Endodermal cell (in vitro differentiated cells): Measurements from ENCODE around the gene ARHGAP5. TPM values are rescaled to one million over a fixed set of nuclear protein-coding genes. Genes with fewer than 3 reads are reported as not detected.

Experiments
- DNase-seq: peaks from one replicate; pipeline ENCODE4 v3.0.0-alpha.2; 2017
- H3K27ac ChIP-seq: 2 replicates; pipeline ENCODE4 v1.5.1; 2013; ENCODE audit warnings: mild to moderate bottlenecking, low read depth, low read length, moderate library complexity
- H3K27me3 ChIP-seq: 2 replicates; pipeline ENCODE4 v1.6.1; 2013; ENCODE audit warnings: mild to moderate bottlenecking, low read length, moderate library complexity; ENCODE audit not compliant: insufficient read depth, control insufficient read depth, poor library complexity, severe bottlenecking
- H3K36me3 ChIP-seq: 2 replicates; pipeline ENCODE4 v1.7.0; 2013; ENCODE audit warnings: mild to moderate bottlenecking, low read length, moderate library complexity; ENCODE audit not compliant: control insufficient read depth, insufficient read depth
- H3K4me1 ChIP-seq: one replicate; pipeline ENCODE4 v1.7.0; 2013; ENCODE audit warnings: low read length; ENCODE audit not compliant: control insufficient read depth, insufficient read depth
- H3K4me3 ChIP-seq: 2 replicates; pipeline ENCODE4 v1.5.1; 2013; ENCODE audit warnings: mild to moderate bottlenecking, low read length, moderate library complexity
- H3K9ac ChIP-seq: 2 replicates; pipeline ENCODE4 v1.6.1; 2013; ENCODE audit warnings: mild to moderate bottlenecking, low read length, moderate library complexity; ENCODE audit not compliant: poor library complexity, severe bottlenecking; ENCODE audit errors: extremely low read depth
- H3K9me3 ChIP-seq: 2 replicates; pipeline ENCODE4 v1.6.1; 2013; ENCODE audit warnings: mild to moderate bottlenecking, low read length, moderate library complexity; ENCODE audit not compliant: control insufficient read depth
- H3K27ac Mint-ChIP-seq: 2 replicates; pipeline ENCODE4 v1.8.0; 2020; ENCODE audit warnings: mixed read lengths
- H3K27me3 Mint-ChIP-seq: 2 replicates; pipeline ENCODE4 v1.8.0; 2021; ENCODE audit warnings: mild to moderate bottlenecking, mixed read lengths; ENCODE audit not compliant: insufficient read depth
- H3K36me3 Mint-ChIP-seq: 2 replicates; pipeline ENCODE4 v1.8.0; 2020; ENCODE audit warnings: low read depth, mixed read lengths
- H3K4me1 Mint-ChIP-seq: 2 replicates; pipeline ENCODE4 v1.8.0; 2020; ENCODE audit warnings: mixed read lengths
- H3K4me3 Mint-ChIP-seq: 2 replicates; pipeline ENCODE4 v1.8.0; 2020; ENCODE audit warnings: mild to moderate bottlenecking, moderate library complexity, mixed read lengths
- H3K9me3 Mint-ChIP-seq: 2 replicates; pipeline ENCODE4 v1.8.0; 2020; ENCODE audit warnings: mild to moderate bottlenecking, mixed read lengths
- WGBS, 2 experiments: methylation state at CpG; one replicate each; pipeline versions ENCODE4 v1.1.5 to v1.1.7; 2013; ENCODE audit warnings: missing lambda C conversion rate in 2 of 2, mixed read lengths in 1 of 2; ENCODE audit not compliant: insufficient coverage in 1 of 2, insufficient read length in 1 of 2; 5-methylcytosine and 5-hydroxymethylcytosine counted together
- total RNA-seq, 2 donors: library from RNA; stranded (reverse); fragmentation: NEBNext Ultra II Directional in 1 of 2; extraction: Animal tissue kit (Norgen Biotek cat#: 25700) in 1 of 2; gene quantifications; 2 replicates in 1 of 2; 3 replicates in 1 of 2; pipeline ENCODE4 v1.2.1, GENCODE V29; 2021
- TF ChIP-seq, protein P1 (sequence below): fragments of 200-600 bp; sonication (generic); conservative IDR thresholded peaks from 2 replicates; pipeline ENCODE4 v1.5.0; 2021; ENCODE audit warnings: antibody characterized with exemption, mild to moderate bottlenecking

ARHGAP5 gene
- total RNA-seq, 2 donors from 2014 or later = 122 to 133 TPM

DNA sequence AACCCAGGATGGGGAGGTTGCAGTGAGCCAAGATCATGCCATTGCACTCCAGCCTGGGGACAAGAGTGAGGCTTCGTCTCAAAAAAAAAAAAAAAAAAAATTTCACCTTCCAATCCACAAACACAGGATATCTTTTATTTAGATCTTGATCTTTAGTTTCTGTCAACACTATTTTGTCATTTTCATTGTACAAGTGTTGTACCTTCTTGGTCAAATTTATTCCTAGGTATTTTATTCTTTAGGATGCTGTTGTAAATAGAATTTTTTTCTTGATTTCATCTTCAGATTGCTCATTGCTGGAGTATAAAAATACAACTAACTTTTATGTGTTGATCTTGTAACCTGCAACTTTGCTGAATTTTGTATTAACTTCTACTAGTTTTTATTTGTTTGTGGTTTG, 60.8 kb downstream of the ARHGAP5 start:
- H3K9me3 Mint-ChIP-seq = peaks cover 38% of the 10 kb centered on the region
- peaks cover 65% of the 10 kb centered on the region for H3K36me3 Mint-ChIP-seq
- Histone ChIP-seq H3K9ac (no peak overlapping the region), H3K4me3 (peak overlapping the region; percentile 64), H3K9me3 (peaks cover 56% of the 10 kb centered on the region), H3K27ac (no peak overlapping the region), H3K4me1 (no peaks in the 10 kb centered on the region), H3K36me3 (peaks cover 79% of the 10 kb centered on the region), H3K27me3 (no peaks in the 10 kb centered on the region)
- H3K27me3 Mint-ChIP-seq = no peaks in the 10 kb centered on the region
- TF ChIP-seq, protein P1, sequence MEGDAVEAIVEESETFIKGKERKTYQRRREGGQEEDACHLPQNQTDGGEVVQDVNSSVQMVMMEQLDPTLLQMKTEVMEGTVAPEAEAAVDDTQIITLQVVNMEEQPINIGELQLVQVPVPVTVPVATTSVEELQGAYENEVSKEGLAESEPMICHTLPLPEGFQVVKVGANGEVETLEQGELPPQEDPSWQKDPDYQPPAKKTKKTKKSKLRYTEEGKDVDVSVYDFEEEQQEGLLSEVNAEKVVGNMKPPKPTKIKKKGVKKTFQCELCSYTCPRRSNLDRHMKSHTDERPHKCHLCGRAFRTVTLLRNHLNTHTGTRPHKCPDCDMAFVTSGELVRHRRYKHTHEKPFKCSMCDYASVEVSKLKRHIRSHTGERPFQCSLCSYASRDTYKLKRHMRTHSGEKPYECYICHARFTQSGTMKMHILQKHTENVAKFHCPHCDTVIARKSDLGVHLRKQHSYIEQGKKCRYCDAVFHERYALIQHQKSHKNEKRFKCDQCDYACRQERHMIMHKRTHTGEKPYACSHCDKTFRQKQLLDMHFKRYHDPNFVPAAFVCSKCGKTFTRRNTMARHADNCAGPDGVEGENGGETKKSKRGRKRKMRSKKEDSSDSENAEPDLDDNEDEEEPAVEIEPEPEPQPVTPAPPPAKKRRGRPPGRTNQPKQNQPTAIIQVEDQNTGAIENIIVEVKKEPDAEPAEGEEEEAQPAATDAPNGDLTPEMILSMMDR = no peak
- peaks cover 12% of the 10 kb centered on the region for H3K4me1 Mint-ChIP-seq
- H3K27ac Mint-ChIP-seq = no peak overlapping the region
- H3K4me3 Mint-ChIP-seq = no peak overlapping the region
- no peak for DNase-seq
- WGBS, 2 experiments = 89% methylated on average over 1 of the region's 1 CpG; no CpG with 5 or more reads in 1 of the 2 experiments

DNA sequence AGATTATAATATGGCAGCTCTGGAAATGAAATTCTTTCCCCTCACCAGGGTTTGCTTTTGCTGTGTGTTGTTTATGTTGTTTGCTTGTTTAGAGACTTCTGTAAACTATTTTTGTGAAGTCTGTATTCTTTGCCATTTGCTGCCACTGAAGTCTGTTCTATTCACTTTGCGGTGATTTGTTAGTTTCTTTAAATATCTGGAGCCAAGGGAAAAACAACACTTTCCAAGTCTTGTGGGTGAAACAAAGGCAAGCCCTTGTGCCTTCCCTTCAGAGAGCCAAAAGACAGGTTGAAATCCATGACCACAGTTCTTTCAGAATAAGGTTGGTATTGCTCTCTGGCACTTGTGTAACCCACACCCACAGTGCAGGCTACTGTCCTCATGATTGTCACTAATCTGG, 65.2 kb downstream of the ARHGAP5 start:
- no peak overlapping the region for H3K9ac ChIP-seq
- WGBS, 2 experiments = 93 to 100% methylated on average over 1 of the region's 1 CpG
- Mint-ChIP-seq H3K27me3 (no peaks in the 10 kb centered on the region), H3K4me3 (no peak overlapping the region), H3K27ac (no peak overlapping the region), H3K9me3 (peaks cover 17% of the 10 kb centered on the region), H3K4me1 (peaks cover 14% of the 10 kb centered on the region), H3K36me3 (peaks cover 48% of the 10 kb centered on the region)
- H3K27ac ChIP-seq = no peak overlapping the region
- no peaks in the 10 kb centered on the region for H3K27me3 ChIP-seq
- H3K4me3 ChIP-seq = no peak overlapping the region
- TF ChIP-seq, protein P1 = no peak
- no peaks in the 10 kb centered on the region for H3K4me1 ChIP-seq
- no peak for DNase-seq
- H3K36me3 ChIP-seq = peaks cover 77% of the 10 kb centered on the region
- H3K9me3 ChIP-seq = peaks cover 20% of the 10 kb centered on the region

- Histone ChIP-seq H3K4me1 (no peaks in the 10 kb centered on the region), H3K9me3 (peaks cover 15% of the 10 kb centered on the region), H3K27me3 (no peaks in the 10 kb centered on the region), H3K36me3 (peaks cover 77% of the 10 kb centered on the region), H3K27ac (no peak overlapping the region), H3K4me3 (no peak overlapping the region), H3K9ac (no peak overlapping the region)
- DNase-seq = no peak
- Mint-ChIP-seq H3K4me1 (peaks cover 14% of the 10 kb centered on the region), H3K4me3 (no peak overlapping the region), H3K27ac (no peak overlapping the region), H3K36me3 (peaks cover 43% of the 10 kb centered on the region), H3K27me3 (no peaks in the 10 kb centered on the region), H3K9me3 (peaks cover 11% of the 10 kb centered on the region)
- TF ChIP-seq, protein P1 = no peak
- WGBS, 2 experiments = 94 to 98% methylated on average over 5 to 7 of the region's 7 CpGs
These were observed 65.8 kb downstream of the ARHGAP5 start for GRCh38 chr14:32142754-32143437.
